PC-9 (cell line): ENCODE measurements around the gene ADGRV1.

ENCODE experiments used
- CTCF ChIP-seq: fragments of 200-600 bp; sonication (generic); conservative IDR thresholded peaks from 2 replicates; pipeline ENCODE4 v1.6.1; 2017; ENCODE audit warnings: mixed run types, antibody characterized with exemption, mild to moderate bottlenecking, moderate library complexity
- EZH2 ChIP-seq: fragments of 200-600 bp; sonication (generic); IDR thresholded peaks from 2 replicates; pipeline ENCODE4 v1.8.0; 2017; ENCODE audit warnings: antibody characterized with exemption, low read depth

- TF ChIP-seq CTCF (no peak), EZH2 (no peak)
Observed at GRCh38 chr5:91190314-91190690, 631.7 kb downstream of the ADGRV1 start.
